Ishikawa (cell line): Measurements from ENCODE around the gene PPIP5K2.

Experiments used
- EGR1 ChIP-seq: IDR thresholded peaks from 2 replicates; pipeline ENCODE4 v1.6.1; 2012
- EP300 ChIP-seq: IDR thresholded peaks from 2 replicates; pipeline ENCODE4 v1.6.1; 2012; ENCODE audit warnings: borderline replicate concordance
- TCF12 ChIP-seq: IDR thresholded peaks from 2 replicates; pipeline ENCODE4 v1.6.1; 2012; ENCODE audit warnings: low read depth

- TF ChIP-seq EGR1, result no peak
- no peak for TF ChIP-seq TCF12
- no peak for TF ChIP-seq EP300
These were observed 68.3 kb downstream of the PPIP5K2 start for GRCh38 chr5:103188436-103188835.
